Kidney (tissue), 22 donors: ENCODE results near the gene TAPT1. TPM values are rescaled to one million over a fixed set of nuclear protein-coding genes. Genes with fewer than 3 reads are reported as not detected.
A peak's percentile ranks its signal among the peaks of the same experiment; 100 is the strongest.

ENCODE experiments used
- DNase-seq, 5 donors: peaks; one replicate each; pipeline ENCODE4 v3.0.0-alpha.2; 2013 to 2020
- FAIRE-seq: peaks from 2 replicates; lab custom pipeline; 2012; peaks lifted over from hg19 to GRCh38; lab: Jason Lieb, UNC
- H3K27ac ChIP-seq, 2 donors: one replicate each; pipeline ENCODE4 v1.7.0; 2013; ENCODE audit warnings: low read depth in 2 of 2, low read length in 2 of 2, inconsistent platforms in 1 of 2
- H3K27me3 ChIP-seq: one replicate; pipeline ENCODE4 v1.7.1; 2013; ENCODE audit warnings: low read length, inconsistent platforms; ENCODE audit not compliant: control insufficient read depth, insufficient read depth
- H3K36me3 ChIP-seq, 3 donors: one replicate each; pipeline versions ENCODE4 v1.7.0 to v1.7.1; 2013; ENCODE audit warnings: low read length in 3 of 3, control low read depth in 1 of 3, inconsistent platforms in 1 of 3; ENCODE audit not compliant: insufficient read depth in 3 of 3, control insufficient read depth in 2 of 3
- H3K4me1 ChIP-seq, 3 donors: one replicate each; pipeline versions ENCODE4 v1.7.0 to v1.7.1; 2013; ENCODE audit warnings: low read length in 3 of 3, inconsistent platforms in 1 of 3, low read depth in 1 of 3; ENCODE audit not compliant: control insufficient read depth in 2 of 3, insufficient read depth in 2 of 3
- H3K4me3 ChIP-seq, 3 donors: one replicate each; pipeline versions ENCODE4 v1.7.0 to v1.8.1; 2013; ENCODE audit warnings: low read length in 3 of 3, control low read depth in 1 of 3, inconsistent platforms in 1 of 3
- H3K9ac ChIP-seq, 3 donors: one replicate each; pipeline versions ENCODE4 v1.7.0 to v1.7.1; 2013; ENCODE audit warnings: low read length in 3 of 3, control low read depth in 1 of 3, inconsistent platforms in 1 of 3
- H3K9me3 ChIP-seq, 3 donors: one replicate each; pipeline versions ENCODE4 v1.7.0 to v1.7.1; 2013; ENCODE audit warnings: low read length in 3 of 3, control low read depth in 1 of 3, inconsistent platforms in 1 of 3; ENCODE audit not compliant: control insufficient read depth in 2 of 3, insufficient read depth in 1 of 3
- CTCF ChIP-seq: IDR thresholded peaks from 3 replicates; pipeline ENCODE4 v1.5.1; 2012; ENCODE audit warnings: mild to moderate bottlenecking, moderate library complexity, borderline replicate concordance; ENCODE audit not compliant: insufficient read depth; ENCODE audit errors: extremely low read depth
- intact Hi-C: fragments of 100-400 bp; cut with DNase I; formaldehyde crosslinking; loops from one replicate; pipeline ENCODE4 v1.11.1; 2022
- long read RNA-seq, 10 donors: library from polyadenylated mRNA in 1 of 10; unstranded in 1 of 10; transcript quantifications; one replicate each; pipeline ENCODE4 v2.0.0 and lab custom pipeline, GENCODE V29; 2021 to 2026
- polyA plus RNA-seq: library from polyadenylated mRNA; stranded (reverse); fragments of 350-450 nt; fragmentation: Illumina TruSeq; extraction: RNeasy Lipid Tissue Mini Kit (QIAGEN cat#74804); gene quantifications from one replicate; pipeline ENCODE4 v1.2.3, GENCODE V29; 2014; ENCODE audit warnings: low read depth, low replicate concordance; ENCODE audit not compliant: insufficient read depth
- total RNA-seq: library from RNA; stranded (reverse); fragmentation: NEBNext Ultra II Directional; extraction: Animal tissue kit (Norgen Biotek cat#: 25700); gene quantifications from one replicate; pipeline ENCODE4 v1.2.1, GENCODE V29; 2021
- donor health status: control.
- donor health status: control.
- donor health status: control.
- donor health status: control.
- donor health status: control.
- donor health status: DM: yes; HTN: yes; CAD: no.
- donor health status: Normal renal cell carcinoma (clear cell type).

The TAPT1 gene
- total RNA-seq, result 36.8 TPM
- polyA plus RNA-seq, result 20.8 TPM
- long read RNA-seq, donor 1, full-length matches to known transcripts, result 5 of 5 reads
- long read RNA-seq, donor 1, partial matches to known transcripts, result 0 of 5 reads
- long read RNA-seq, donor 1, other reads (novel, unspliced or antisense), result 0 of 5 reads
- long read RNA-seq, donor 2, full-length matches to known transcripts, result 1 of 1 reads
- long read RNA-seq, donor 2, partial matches to known transcripts, result 0 of 1 reads
- long read RNA-seq, donor 2, other reads (novel, unspliced or antisense), result 0 of 1 reads
- long read RNA-seq, donor 3, full-length matches to known transcripts, result 3 of 3 reads
- long read RNA-seq, donor 3, partial matches to known transcripts, result 0 of 3 reads
- long read RNA-seq, donor 3, other reads (novel, unspliced or antisense), result 0 of 3 reads
- long read RNA-seq, donor 4, full-length matches to known transcripts, result 5 of 5 reads
- long read RNA-seq, donor 4, partial matches to known transcripts, result 0 of 5 reads
- long read RNA-seq, donor 4, other reads (novel, unspliced or antisense), result 0 of 5 reads
- long read RNA-seq, donor 5, full-length matches to known transcripts, result 1 of 1 reads
- long read RNA-seq, donor 5, partial matches to known transcripts, result 0 of 1 reads
- long read RNA-seq, donor 5, other reads (novel, unspliced or antisense), result 0 of 1 reads
- long read RNA-seq, donor 6, full-length matches to known transcripts, result 1 of 1 reads
- long read RNA-seq, donor 6, partial matches to known transcripts, result 0 of 1 reads
- long read RNA-seq, donor 6, other reads (novel, unspliced or antisense), result 0 of 1 reads
- long read RNA-seq, donor 7, full-length matches to known transcripts, result 18 of 24 reads
- long read RNA-seq, donor 7, partial matches to known transcripts, result 0 of 24 reads
- long read RNA-seq, donor 7, other reads (novel, unspliced or antisense), result 6 of 24 reads
- long read RNA-seq, donor 8, full-length matches to known transcripts, result 6 of 6 reads
- long read RNA-seq, donor 8, partial matches to known transcripts, result 0 of 6 reads
- long read RNA-seq, donor 8, other reads (novel, unspliced or antisense), result 0 of 6 reads
- long read RNA-seq, donor 9, full-length matches to known transcripts, result 3 of 3 reads
- long read RNA-seq, donor 9, partial matches to known transcripts, result 0 of 3 reads
- long read RNA-seq, donor 9, other reads (novel, unspliced or antisense), result 0 of 3 reads
- long read RNA-seq, donor 10, full-length matches to known transcripts, result 2 of 2 reads
- long read RNA-seq, donor 10, partial matches to known transcripts, result 0 of 2 reads
- long read RNA-seq, donor 10, other reads (novel, unspliced or antisense), result 0 of 2 reads

- intact Hi-C loops, result no loop called here
- peaks cover 4 to 27% (median 20%) of the 10 kb centered on the region in 3 donors for H3K4me1 ChIP-seq
- H3K27ac ChIP-seq, result peak within 1 kb of the TSS; percentile 93 to 97
- FAIRE-seq (no peak), DNase-seq (peak; percentile 79 to 94 (median 90))
- peak within 1 kb of the TSS; percentile 80 to 92 (median 91) for H3K4me3 ChIP-seq
- H3K36me3 ChIP-seq, result no peaks in the 10 kb centered on the region
- TF ChIP-seq CTCF, result no peak
- H3K9me3 ChIP-seq, result no peaks in the 10 kb centered on the region
- no peaks in the 10 kb centered on the region for H3K27me3 ChIP-seq
- peak within 1 kb of the TSS; percentile 67 to 94 (median 92) for H3K9ac ChIP-seq
Observed at GRCh38 chr4:16225863-16226815, at the start of gene TAPT1. Gene TAPT1 (minus strand): TSS chr4:16226471. CDS start chr4:16226457, 14 bp downstream.

- Histone ChIP-seq H3K27ac (no peak overlapping the region), H3K9me3 (no peaks in the 10 kb centered on the region), H3K27me3 (no peaks in the 10 kb centered on the region), H3K36me3 (no peaks in the 10 kb centered on the region), H3K4me1 (peaks cover 0 to 3% (median 0%) of the 10 kb centered on the region in 3 donors), H3K4me3 (no peak overlapping the region), H3K9ac (no peak overlapping the region)
- no peak for DNase-seq
- TF ChIP-seq CTCF, result no peak
- FAIRE-seq, result no peak
- intact Hi-C loops, result no loop called here
Observed at GRCh38 chr4:16271411-16271810, 45.1 kb upstream of the TAPT1 start.
